ENCODE results near the gene DCX. TPM values are rescaled to one million over a fixed set of nuclear protein-coding genes. Genes with fewer than 3 reads are reported as not detected.

The DCX gene
- total RNA-seq, 1 donor from 2014 or later, result 41.4 TPM

GRCh38 chrX:111318901-111319300, 93.1 kb downstream of the DCX start:
- Mint-ChIP-seq H3K27me3 (peaks cover 4% of the 10 kb centered on the region), H3K9me3 (peaks cover 5% of the 10 kb centered on the region), H3K27ac (no peak overlapping the region), H3K4me1 (ENCODE audit: unreplicated experiment) (peaks cover 12% of the 10 kb centered on the region), H3K4me3 (no peak overlapping the region), H3K36me3 (no peaks in the 10 kb centered on the region)
- no peak for TF ChIP-seq CTCF (conservative IDR thresholded peaks at IDR 0.05)
- no peak for DNase-seq (ENCODE audit: extremely low spot score, unreplicated experiment)

- TF ChIP-seq CTCF (conservative IDR thresholded peaks at IDR 0.05), result no peak
- no peaks in the 10 kb centered on the region for H3K27me3 Mint-ChIP-seq
- peaks cover under 1% of the 10 kb centered on the region for H3K9me3 Mint-ChIP-seq
- no peaks in the 10 kb centered on the region for H3K4me1 Mint-ChIP-seq (ENCODE audit: unreplicated experiment)
- no peak overlapping the region for H3K27ac Mint-ChIP-seq
- H3K4me3 Mint-ChIP-seq, result no peak overlapping the region
- H3K36me3 Mint-ChIP-seq, result no peaks in the 10 kb centered on the region
- DNase-seq (ENCODE audit: extremely low spot score, unreplicated experiment), result no peak
These were observed 102.9 kb downstream of the DCX start for GRCh38 chrX:111309083-111309482.

- H3K4me3 Mint-ChIP-seq, result no peak overlapping the region
- H3K9me3 Mint-ChIP-seq, result no peaks in the 10 kb centered on the region
- no peaks in the 10 kb centered on the region for H3K27me3 Mint-ChIP-seq
- no peaks in the 10 kb centered on the region for H3K36me3 Mint-ChIP-seq
- DNase-seq (ENCODE audit: extremely low spot score, unreplicated experiment), result no peak
- H3K4me1 Mint-ChIP-seq (ENCODE audit: unreplicated experiment), result no peaks in the 10 kb centered on the region
- H3K27ac Mint-ChIP-seq, result no peak overlapping the region
- TF ChIP-seq CTCF (conservative IDR thresholded peaks at IDR 0.05), result no peak
These were observed 104.0 kb downstream of the DCX start for GRCh38 chrX:111308039-111308438.

GRCh38 chrX:111302284-111302683, 109.7 kb downstream of the DCX start:
- Mint-ChIP-seq H3K4me3 (no peak overlapping the region), H3K27ac (no peak overlapping the region), H3K27me3 (no peaks in the 10 kb centered on the region), H3K36me3 (no peaks in the 10 kb centered on the region), H3K4me1 (ENCODE audit: unreplicated experiment) (no peaks in the 10 kb centered on the region), H3K9me3 (no peaks in the 10 kb centered on the region)
- TF ChIP-seq CTCF (conservative IDR thresholded peaks at IDR 0.05), result no peak
- DNase-seq (ENCODE audit: extremely low spot score, unreplicated experiment), result no peak

- Mint-ChIP-seq H3K27ac (no peak overlapping the region), H3K36me3 (no peaks in the 10 kb centered on the region), H3K4me3 (no peak overlapping the region), H3K4me1 (ENCODE audit: unreplicated experiment) (peaks cover 14% of the 10 kb centered on the region), H3K9me3 (no peaks in the 10 kb centered on the region), H3K27me3 (no peaks in the 10 kb centered on the region)
- no peak for TF ChIP-seq CTCF (conservative IDR thresholded peaks at IDR 0.05)
- DNase-seq (ENCODE audit: extremely low spot score, unreplicated experiment), result no peak
These were observed 123.2 kb downstream of the DCX start for GRCh38 chrX:111288841-111289240.

Data from type B pancreatic cell (in vitro differentiated cells).